ENCODE data around the gene TBL2. TPM values are rescaled to one million over a fixed set of nuclear protein-coding genes. Genes with fewer than 3 reads are reported as not detected.
"Not testable (repeated sequence)": the region's sequence is repeated elsewhere in the genome, so short reads cannot be mapped to it uniquely, and the experiment has no call there.

The TBL2 gene
- total RNA-seq, 1 donor from 2014 or later, result 29.6 TPM

DNA sequence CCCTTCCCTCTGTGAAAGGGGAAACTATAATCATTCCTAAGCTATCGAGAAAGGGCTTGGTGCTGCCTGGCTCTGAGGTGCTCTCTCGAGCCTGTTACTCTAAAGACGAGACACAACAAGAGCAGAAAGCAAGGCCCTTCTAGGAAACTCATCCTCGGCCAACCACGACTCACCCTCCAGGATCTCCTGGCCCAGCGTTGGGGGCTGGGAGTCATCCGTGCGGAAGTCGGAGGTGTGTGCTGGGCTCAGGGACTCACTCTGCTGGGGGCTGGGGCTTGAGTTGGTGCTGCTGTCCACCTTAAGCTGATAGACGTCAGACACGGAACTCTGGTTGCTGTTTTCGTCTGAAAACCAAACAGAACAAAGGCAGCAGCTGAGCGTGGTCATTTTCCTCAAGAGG, 38.7 kb downstream of the TBL2 start:
- no peak for DNase-seq (ENCODE audit: low read depth)
- TF ChIP-seq, protein P1, sequence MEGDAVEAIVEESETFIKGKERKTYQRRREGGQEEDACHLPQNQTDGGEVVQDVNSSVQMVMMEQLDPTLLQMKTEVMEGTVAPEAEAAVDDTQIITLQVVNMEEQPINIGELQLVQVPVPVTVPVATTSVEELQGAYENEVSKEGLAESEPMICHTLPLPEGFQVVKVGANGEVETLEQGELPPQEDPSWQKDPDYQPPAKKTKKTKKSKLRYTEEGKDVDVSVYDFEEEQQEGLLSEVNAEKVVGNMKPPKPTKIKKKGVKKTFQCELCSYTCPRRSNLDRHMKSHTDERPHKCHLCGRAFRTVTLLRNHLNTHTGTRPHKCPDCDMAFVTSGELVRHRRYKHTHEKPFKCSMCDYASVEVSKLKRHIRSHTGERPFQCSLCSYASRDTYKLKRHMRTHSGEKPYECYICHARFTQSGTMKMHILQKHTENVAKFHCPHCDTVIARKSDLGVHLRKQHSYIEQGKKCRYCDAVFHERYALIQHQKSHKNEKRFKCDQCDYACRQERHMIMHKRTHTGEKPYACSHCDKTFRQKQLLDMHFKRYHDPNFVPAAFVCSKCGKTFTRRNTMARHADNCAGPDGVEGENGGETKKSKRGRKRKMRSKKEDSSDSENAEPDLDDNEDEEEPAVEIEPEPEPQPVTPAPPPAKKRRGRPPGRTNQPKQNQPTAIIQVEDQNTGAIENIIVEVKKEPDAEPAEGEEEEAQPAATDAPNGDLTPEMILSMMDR (conservative IDR thresholded peaks at IDR 0.05; ENCODE audit: low read depth, low read length), result no peak
- no peak overlapping the region for H3K4me3 ChIP-seq (ENCODE audit: low read depth, low read length)

DNA sequence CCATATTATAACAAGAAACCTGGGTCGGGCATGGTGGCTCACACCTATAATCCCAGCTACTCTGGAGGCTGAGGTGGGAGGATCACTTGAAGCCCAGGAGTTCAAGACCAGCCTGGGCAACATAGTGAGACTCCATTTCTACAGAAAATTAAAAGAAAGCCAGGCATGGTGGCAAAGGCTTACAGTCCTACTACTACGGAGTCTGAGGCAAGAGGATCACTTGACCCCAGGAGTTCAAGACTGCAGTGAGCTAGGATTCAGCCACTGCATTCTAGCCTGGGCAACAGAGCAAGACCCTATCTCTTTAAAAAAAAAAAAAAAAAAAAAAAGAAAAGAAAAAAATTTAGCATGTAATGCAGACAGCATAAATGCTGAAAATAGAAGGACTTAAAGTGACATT, 39.9 kb downstream of the TBL2 start:
- not testable (repeated sequence) for H3K4me3 ChIP-seq (ENCODE audit: low read depth, low read length); DNase-seq (ENCODE audit: low read depth)

DNA sequence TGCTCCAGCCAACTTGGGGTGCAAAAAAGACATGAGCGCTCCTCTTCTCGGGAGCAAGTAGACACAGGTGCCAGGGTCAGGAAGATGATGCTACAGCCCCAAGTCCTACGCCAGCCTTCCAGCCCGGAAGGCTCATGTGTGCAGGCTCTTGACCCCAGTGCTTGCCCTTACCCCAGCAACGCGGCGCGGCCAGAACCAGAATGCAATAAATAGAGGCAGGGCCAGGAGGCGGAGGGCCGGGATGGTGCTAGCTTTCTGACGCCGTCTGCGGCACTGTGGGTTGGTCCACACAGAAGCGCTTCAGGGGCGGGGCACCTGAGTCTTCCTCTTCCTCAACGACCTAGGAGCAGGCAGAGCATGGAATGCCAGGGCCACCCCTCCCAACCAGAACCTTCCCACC, 41.3 kb downstream of the TBL2 start:
- no peak overlapping the region for H3K4me3 ChIP-seq (ENCODE audit: low read depth, low read length)
- no peak for DNase-seq (ENCODE audit: low read depth)
- TF ChIP-seq, protein P1 (conservative IDR thresholded peaks at IDR 0.05; ENCODE audit: low read depth, low read length), result no peak

DNA sequence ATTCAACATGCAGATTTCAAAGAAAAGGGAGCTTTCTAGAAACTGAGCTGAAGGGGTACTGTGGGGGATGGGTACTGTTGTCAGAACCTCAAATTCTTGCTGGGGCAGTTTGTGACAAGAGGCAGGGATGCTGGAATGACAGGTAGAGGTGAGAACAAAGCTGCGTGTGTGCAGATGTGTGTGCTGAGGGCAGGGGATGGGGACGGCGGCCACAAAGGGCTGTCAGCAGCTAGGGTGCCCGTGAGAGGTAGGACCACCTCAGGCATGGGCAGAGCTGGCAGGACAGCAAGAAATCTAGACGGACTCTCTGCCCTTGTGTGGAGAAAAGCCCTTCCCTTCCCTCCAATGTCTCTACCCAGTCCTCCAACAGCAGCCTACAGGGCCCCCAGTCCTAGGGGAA, 41.9 kb downstream of the TBL2 start:
- no peak overlapping the region for H3K4me3 ChIP-seq (ENCODE audit: low read depth, low read length)
- no peak for DNase-seq (ENCODE audit: low read depth)
- TF ChIP-seq, protein P1 (conservative IDR thresholded peaks at IDR 0.05; ENCODE audit: low read depth, low read length), result no peak

DNA sequence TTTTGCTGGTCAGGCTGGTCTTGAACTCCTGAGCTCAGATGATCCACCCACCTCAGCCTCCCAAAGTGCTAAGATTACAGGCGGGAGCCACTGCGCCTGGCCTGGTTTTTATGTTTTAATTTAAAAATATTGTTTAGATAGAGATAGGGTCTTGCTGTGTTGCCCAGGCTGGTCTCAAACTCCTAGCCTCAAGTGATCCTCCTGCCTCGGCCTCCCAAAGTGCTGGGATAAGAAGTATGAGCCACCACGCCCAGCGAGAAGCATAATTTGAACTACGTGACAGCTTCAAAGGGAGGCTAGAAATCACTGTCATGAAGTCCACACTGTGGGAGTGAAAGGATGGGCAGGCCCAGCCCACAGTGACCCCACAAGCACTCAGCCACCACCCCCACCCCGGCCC, 42.5 kb downstream of the TBL2 start:
- DNase-seq (ENCODE audit: low read depth); H3K4me3 ChIP-seq (ENCODE audit: low read depth, low read length): not testable (repeated sequence)

DNA sequence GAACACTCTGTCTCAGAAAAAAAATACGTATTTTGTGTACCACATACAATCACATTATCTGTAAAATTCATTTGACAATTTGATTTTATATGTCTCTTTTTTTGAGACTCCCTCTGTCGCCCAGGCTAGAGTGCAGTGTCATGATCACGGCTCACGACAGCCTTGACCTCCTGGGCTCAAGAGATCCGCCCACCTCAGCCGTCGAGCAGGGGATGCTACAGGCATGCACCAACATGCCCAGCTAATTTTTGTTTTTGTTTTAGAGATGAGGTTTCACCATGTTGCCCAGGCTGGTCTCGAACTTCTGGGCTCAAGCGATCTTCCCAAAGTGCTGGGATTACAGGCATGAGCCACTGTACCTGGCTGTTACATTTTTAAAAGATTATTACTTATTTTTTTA, 44.6 kb downstream of the TBL2 start:
- no peak overlapping the region for H3K4me3 ChIP-seq (ENCODE audit: low read depth, low read length)
- TF ChIP-seq, protein P1 (conservative IDR thresholded peaks at IDR 0.05; ENCODE audit: low read depth, low read length), result no peak
- no peak for DNase-seq (ENCODE audit: low read depth)

DNA sequence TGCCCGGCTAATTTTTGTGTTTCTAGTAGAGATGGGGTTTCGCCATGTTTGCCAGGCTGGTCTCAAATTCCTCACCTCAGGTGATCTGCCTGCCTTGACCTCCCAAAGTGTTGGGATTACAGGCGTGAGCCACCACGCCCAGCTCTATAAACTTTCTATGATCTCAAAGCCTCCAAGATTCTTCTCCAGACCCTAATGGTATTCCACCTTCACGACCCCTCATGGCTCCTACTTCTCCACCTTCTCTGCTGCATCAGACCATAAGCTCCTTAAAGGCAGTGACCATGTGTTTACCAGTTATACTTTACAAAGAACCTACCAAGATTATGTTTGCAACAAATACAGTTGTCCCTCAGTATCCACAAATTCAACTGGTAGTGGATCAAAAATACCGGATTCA, 46.2 kb downstream of the TBL2 start:
- DNase-seq (ENCODE audit: low read depth), result no peak
- H3K4me3 ChIP-seq (ENCODE audit: low read depth, low read length), result no peak overlapping the region
- TF ChIP-seq, protein P1 (conservative IDR thresholded peaks at IDR 0.05; ENCODE audit: low read depth, low read length), result no peak

DNA sequence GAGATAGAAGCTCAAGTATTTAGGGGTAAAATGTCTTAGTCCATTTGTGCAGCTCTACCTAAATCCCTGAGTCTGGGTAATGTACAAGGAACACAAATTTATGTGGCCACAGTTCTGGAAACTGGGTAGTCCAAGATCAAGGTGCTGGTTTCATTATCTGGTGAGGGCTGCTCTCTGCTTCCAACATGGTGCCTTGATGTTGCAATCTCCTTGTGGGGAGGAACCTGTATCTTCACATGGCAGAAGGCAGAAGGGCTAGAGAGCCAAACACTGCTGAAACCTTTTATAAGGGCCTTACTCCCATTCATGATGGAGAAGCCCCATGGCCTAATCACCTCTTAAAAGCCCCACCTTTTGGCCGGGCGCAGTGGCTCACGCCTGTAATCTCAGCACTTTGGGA, 47.6 kb downstream of the TBL2 start:
- DNase-seq (ENCODE audit: low read depth), result no peak
- TF ChIP-seq, protein P1 (conservative IDR thresholded peaks at IDR 0.05; ENCODE audit: low read depth, low read length), result no peak
- no peak overlapping the region for H3K4me3 ChIP-seq (ENCODE audit: low read depth, low read length)

All from epithelial cell of proximal tubule (primary cell).